PFSK-1 (cell line): ENCODE results near the gene DEPDC4.

Source experiments
- FOXP2 ChIP-seq: optimal IDR thresholded peaks from 2 replicates; pipeline ENCODE3; 2011; ENCODE audit warnings: borderline replicate concordance, control low read depth, inconsistent platforms; ENCODE audit not compliant: insufficient read depth; ENCODE audit errors: extremely low read length, extremely low read depth
- POLR2AphosphoS5 ChIP-seq: IDR thresholded peaks from 2 replicates; pipeline ENCODE4 v1.6.1; 2012; ENCODE audit warnings: low read depth, mild to moderate bottlenecking, control low read depth, low read length, moderate library complexity
- REST ChIP-seq, 2 experiments: IDR thresholded peaks; 2 replicates each; pipeline versions ENCODE4 v1.6.1 to v1.8.0; 2011 to 2012; ENCODE audit warnings: low read depth in 2 of 2, low read length in 2 of 2, control low read depth in 1 of 2, inconsistent platforms in 1 of 2, mild to moderate bottlenecking in 1 of 2, moderate library complexity in 1 of 2; ENCODE audit not compliant: insufficient read depth in 1 of 2
- SIN3A ChIP-seq: IDR thresholded peaks from 2 replicates; pipeline ENCODE4 v1.6.1; 2012; ENCODE audit warnings: mild to moderate bottlenecking, low read length, moderate library complexity, borderline replicate concordance; ENCODE audit not compliant: insufficient read depth
- TAF1 ChIP-seq: IDR thresholded peaks from 2 replicates; pipeline ENCODE4 v1.6.1; 2012; ENCODE audit warnings: low read length, control low read depth, borderline replicate concordance; ENCODE audit not compliant: insufficient read depth

- TF ChIP-seq POLR2AphosphoS5 (no peak), REST (IDR thresholded peaks at IDR 0.05; ENCODE audit: insufficient read depth in 1 of 2, low read depth in 2 of 2, low read length in 2 of 2) (no peak), TAF1 (no peak), SIN3A (0 out of 2 replicates have a peak, but pooled peaks have one; percentile 23), FOXP2 (no peak)
Measured at GRCh38 chr12:100267603-100268281, 863 bp upstream of the DEPDC4 start.
